GM19372 (cell line): Measurements from ENCODE around the gene FAM240B.

Experiments used
- ATAC-seq: cut with Tn5 transposase; IDR thresholded peaks from one replicate; pipeline ENCODE4 v1.9.1; 2021; ENCODE audit warnings: mild to moderate bottlenecking, low read depth, moderate library complexity; ENCODE audit not compliant: unreplicated experiment

Gene FAM240B

GRCh38 chr9:38705917-38706316, 14.0 kb downstream of the FAM240B start:
- ATAC-seq, result no peak

GRCh38 chr9:38700695-38701094, 19.2 kb downstream of the FAM240B start:
- no peak for ATAC-seq

GRCh38 chr9:38699337-38699736, 20.6 kb downstream of the FAM240B start:
- no peak for ATAC-seq

GRCh38 chr9:38697776-38698300, 22.1 kb downstream of the FAM240B start:
- ATAC-seq, result no peak

DNA sequence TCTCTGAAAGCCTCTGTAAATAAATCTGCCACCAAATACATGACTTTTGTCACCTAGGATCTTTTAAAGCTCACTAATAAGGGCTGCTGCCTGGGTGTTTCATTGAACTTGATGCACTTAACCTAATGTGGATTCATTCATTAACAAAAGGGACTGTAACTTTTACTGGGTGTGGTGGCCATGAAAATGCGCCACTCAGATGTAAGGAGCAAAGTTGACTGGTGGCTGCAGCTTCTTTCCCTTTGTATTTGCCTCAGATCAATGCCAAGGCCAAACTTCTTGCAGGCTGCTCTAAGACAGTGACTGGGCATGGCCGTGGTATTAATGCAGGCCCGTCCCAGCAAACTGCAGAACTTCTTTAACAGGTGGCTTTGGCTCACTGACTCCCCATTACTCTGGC, 22.9 kb downstream of the FAM240B start:
- ATAC-seq, result no peak

DNA sequence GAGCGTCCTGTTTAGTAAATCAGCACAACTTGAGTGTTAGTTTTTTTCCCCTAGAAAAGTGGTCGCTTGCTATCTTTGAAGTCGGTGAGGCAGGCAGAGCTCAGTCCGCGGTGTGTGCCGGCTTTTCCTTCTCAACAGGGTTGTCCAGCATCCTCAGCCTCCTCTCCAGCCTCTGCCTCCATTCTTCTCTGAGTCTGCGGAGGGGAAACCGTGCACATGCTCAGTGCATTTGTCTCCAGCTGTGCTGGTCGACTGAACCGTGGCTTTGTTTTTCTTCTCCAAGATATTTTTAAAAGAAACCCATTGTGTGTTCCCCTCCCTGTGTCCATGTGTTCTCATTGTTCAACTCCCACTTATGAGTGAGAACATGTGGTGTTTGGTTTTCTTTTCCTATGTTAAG, 25.3 kb downstream of the FAM240B start:
- no peak for ATAC-seq

DNA sequence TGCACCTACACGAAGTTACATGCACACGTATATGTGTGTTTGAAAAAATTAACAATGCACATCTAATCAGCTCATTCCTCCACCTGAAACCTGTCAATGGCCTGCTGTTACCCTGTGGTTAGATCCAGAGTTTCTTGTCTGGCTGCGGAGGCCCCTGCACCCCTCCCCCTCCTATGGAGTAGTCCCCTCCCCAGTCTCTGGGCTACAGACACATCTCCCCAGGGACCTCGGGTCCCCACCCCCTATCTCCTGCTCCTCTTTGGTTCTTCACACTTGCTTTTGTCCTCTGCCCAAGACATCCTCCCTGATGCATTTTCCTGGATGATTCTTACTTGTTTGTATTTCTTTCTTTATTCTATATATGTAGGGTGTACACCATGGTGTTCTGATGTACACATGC, 27.2 kb downstream of the FAM240B start:
- ATAC-seq, result no peak

GRCh38 chr9:38690574-38690973, 29.4 kb downstream of the FAM240B start:
- ATAC-seq, result no peak

GRCh38 chr9:38689678-38690077, 30.3 kb downstream of the FAM240B start:
- no peak for ATAC-seq

- ATAC-seq, result no peak
Measured at GRCh38 chr9:38687992-38688391, 31.9 kb downstream of the FAM240B start.

- peak; percentile 56 for ATAC-seq
Measured at GRCh38 chr9:38687389-38687842, 32.5 kb downstream of the FAM240B start.

GRCh38 chr9:38686933-38687332, 33.0 kb downstream of the FAM240B start:
- no peak for ATAC-seq

DNA sequence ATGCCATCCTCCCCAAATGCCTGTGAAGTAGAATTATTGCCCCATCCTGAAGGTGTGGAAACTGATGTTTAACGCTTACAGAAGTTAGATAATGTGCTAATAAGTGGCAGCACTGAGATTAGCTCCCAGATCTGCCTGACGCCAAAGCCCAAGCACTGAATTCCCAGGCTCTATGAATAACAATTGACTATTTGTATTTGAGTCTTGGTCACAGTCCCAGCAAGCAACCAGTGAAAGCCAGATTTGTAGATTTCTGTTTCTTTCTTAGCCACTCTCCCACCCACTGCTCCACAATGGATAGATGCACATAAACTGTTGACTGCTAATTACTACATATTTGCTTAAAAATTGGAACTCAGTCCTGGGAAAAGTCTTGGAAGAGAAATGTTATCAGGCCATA, 34.4 kb downstream of the FAM240B start:
- ATAC-seq, result no peak

DNA sequence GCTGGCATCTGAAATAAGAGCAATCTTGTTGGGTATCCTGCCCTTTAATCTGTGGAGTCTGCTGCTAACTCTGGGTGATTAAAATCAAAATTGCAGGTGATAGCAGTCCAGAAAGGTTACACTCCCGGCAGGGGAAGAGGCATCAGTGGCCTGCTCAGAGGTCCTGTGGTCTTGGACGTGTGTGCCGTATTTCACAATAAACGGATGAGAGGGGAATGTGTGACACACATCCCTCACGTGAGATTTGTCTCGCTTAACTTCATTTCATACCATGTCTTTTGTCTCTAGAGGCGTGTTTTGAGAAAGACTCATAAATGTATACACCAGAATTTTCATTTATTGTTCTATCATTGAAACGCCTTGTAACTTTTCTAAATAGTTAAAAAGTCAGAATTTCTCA, 36.6 kb downstream of the FAM240B start:
- no peak for ATAC-seq

DNA sequence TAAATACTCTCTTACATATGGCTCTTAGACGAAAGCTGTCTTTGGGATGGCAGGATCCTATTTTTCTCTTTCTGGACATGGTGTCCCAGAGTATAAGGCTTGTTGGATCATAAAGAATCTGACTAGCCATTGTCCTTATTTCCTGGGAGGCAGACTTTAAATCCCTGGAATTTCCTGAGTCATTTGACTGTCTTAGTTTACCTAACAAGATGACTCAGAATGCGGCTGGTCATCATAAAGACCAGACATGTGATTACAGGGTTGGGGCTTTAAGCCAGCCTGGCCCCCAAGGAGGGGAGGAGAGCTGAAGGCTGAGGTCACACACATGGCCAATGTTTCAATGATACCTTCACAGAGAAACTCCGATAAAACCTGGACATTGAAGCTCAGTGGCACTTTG, 37.2 kb downstream of the FAM240B start:
- no peak for ATAC-seq

GRCh38 chr9:38681747-38682227, 38.1 kb downstream of the FAM240B start:
- no peak for ATAC-seq

DNA sequence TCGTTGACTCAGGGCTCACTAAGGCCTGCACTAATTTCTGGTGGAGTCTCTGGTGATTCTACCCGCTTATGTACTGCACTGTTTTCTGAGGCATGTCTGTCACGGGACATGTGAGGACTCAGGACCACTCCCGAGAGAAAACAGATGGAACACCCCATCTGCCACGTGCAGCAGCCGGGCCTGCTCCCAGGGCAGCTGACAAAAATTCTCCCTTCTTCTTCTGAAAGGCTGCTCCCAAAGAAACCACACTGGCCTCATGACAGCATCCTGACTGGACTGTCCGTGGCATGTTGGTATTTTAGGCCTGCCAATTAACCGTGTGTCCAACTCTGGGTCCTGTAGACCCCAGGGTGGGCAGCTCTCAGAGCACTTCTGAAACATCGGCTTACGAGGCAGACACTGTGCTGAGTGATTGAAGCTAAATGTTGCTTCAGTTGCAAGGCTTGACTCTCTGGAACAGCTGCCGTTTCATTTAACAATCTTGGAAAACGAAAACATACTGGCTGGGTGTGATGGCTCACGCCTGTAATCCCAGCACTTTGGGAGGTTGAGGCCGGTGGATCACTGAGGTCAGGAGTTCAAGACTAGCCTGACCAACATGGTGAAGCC, 39.0 kb downstream of the FAM240B start:
- no peak for ATAC-seq

DNA sequence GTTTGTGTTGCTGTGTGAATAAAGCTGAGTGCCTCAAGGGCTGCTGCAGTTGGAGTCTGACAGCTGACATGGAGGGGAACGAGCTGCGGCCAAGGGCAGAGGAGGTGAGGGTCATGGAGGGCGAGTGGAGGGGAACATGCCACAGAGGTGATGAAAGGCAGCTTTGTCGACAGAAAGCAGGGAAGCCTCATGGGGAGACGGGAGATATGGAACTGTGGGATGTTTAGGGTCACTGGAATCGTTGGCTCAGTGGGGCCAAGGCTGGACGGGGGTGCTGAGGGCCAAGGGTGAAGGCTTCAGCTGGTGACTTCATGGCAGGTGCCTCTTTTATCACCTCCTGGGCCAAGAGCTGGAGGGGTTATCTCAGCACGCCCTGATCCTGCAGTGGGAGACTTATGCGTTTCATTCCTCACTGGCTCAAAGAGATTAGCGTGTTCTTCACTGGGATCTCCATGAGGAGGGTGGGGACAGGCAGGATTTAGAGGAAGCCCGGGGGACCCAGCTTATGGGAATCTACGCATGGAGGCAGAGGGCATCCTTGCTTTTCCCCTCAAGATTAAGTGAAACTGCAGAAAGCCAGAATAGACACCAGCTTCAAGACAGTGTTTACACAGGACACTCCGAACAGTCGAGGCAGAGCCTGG, 42.2 kb downstream of the FAM240B start:
- no peak for ATAC-seq

DNA sequence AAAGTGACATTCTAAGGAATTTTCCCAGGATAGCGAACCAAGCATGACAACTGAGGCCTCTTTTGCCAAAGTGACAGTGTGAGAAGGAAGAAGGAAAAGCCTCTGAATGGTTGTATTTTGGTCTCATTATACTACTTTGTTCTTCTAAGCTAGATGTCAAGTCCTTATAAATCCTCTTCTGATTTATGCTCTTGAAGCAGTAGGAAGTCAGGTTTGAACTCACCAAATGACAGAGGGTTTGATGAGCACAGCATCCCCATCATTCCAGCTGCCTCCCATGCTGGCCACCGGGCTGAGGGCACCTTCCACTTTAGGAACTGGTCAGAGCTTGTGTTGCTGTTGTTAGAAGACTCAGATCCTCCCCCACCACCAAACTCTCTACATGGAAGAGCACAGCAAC, 44.1 kb downstream of the FAM240B start:
- no peak for ATAC-seq

DNA sequence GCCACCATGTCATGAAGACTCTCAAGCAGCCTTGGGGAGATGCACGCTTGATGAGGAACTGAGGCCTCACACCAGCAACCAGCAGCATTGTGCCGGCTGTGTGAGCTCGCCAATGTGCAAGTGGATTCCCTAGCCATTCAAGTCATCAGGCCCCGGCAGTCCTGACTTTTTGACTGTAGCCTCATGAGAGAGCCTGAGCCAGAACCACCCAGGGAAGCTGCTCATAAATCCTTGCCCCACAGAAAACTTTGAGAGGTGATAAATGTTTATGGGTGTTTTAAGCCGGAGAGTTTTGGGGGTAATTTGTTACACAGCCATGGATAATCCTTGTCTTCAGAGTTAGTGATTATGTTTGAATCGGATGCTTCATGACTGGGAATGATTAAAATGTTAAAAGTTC, 44.7 kb downstream of the FAM240B start:
- ATAC-seq, result no peak

DNA sequence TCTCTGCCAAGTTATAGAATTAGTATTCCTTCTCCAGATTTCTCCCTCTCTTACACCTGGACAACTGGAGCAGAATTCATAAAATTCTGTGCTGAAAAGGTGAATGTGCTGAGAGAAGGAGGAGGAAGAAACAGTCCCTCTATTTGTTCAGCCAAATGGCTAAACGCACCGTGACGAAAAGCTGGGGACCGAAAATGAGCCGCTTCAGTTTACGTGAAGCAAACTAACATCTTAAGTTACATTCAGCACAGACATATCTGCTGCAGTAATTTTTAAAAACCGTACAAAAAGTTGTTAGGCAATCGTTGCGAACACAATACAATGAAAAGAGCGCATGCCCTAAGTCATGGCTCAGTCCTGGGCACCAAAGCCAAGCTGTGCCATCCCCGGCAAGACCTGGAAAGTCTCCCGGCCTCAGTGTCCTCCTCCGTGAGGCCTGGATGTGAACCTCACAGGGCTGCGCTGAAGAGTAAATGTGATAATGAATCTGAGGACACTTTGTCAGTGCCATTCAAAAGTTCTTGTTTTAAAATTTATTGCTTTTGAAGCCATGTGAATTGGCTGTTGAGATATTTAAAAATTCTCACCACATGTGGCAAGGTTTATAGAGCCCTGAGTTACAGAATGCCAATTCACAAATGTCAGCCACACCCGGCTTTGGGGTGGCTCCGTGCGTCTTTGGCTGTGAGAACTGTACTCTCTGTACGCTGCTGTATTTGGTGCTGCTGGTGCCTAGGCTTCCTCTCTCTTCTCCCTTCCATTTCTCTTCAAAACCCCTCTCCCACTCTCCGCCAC, 46.3 kb downstream of the FAM240B start:
- ATAC-seq, result no peak
